GM23338 (cell line): ENCODE results near the gene AHNAK. TPM values are rescaled to one million over a fixed set of nuclear protein-coding genes. Genes with fewer than 3 reads are reported as not detected.

Experiments used
- ATAC-seq: fragments of 200-7000 bp; cut with Tn5 transposase; 3 replicates; pipeline ENCODE4 v1.9.1; 2020
- DNase-seq: peaks from one replicate; pipeline ENCODE4 v3.0.0-alpha.2; 2015; ENCODE audit warnings: low spot score
- H2AFZ ChIP-seq: fragments of 200-600 bp; sonication (generic); 2 replicates; pipeline ENCODE4 v1.8.0; 2016; ENCODE audit warnings: antibody characterized with exemption, mild to moderate bottlenecking, moderate library complexity
- H3F3A ChIP-seq: fragments of 200-600 bp; sonication (generic); replicated peaks from 2 replicates; pipeline ENCODE4 v1.8.0; 2017; ENCODE audit warnings: antibody characterized with exemption, mixed run types, low read depth
- H3K27ac ChIP-seq: fragments of 200-600 bp; sonication (generic); 2 replicates; pipeline ENCODE4 v1.6.1; 2016; ENCODE audit warnings: low read depth
- H3K27me3 ChIP-seq: fragments of 200-600 bp; sonication (generic); 2 replicates; pipeline ENCODE4 v1.8.0; 2016; ENCODE audit warnings: mild to moderate bottlenecking, mixed run types, moderate library complexity; ENCODE audit not compliant: insufficient read depth
- H3K36me3 ChIP-seq: fragments of 200-600 bp; sonication (generic); 2 replicates; pipeline ENCODE4 v1.8.0; 2016; ENCODE audit warnings: mild to moderate bottlenecking; ENCODE audit not compliant: insufficient read depth
- H3K4me1 ChIP-seq: fragments of 200-600 bp; sonication (generic); 2 replicates; pipeline ENCODE4 v1.8.0; 2016; ENCODE audit warnings: mild to moderate bottlenecking, moderate library complexity; ENCODE audit not compliant: insufficient read depth
- H3K4me2 ChIP-seq: fragments of 200-600 bp; sonication (generic); 2 replicates; pipeline ENCODE4 v1.7.1; 2017; ENCODE audit warnings: mixed run types
- H3K4me3 ChIP-seq: fragments of 200-600 bp; sonication (generic); 2 replicates; pipeline ENCODE4 v1.6.1; 2016; ENCODE audit warnings: mixed run types
- H3K79me2 ChIP-seq: fragments of 200-600 bp; sonication (generic); replicated peaks from 2 replicates; pipeline ENCODE4 v1.8.0; 2017; ENCODE audit warnings: mild to moderate bottlenecking; ENCODE audit not compliant: insufficient read depth
- H3K9me2 ChIP-seq: fragments of 200-600 bp; sonication (generic); 2 replicates; pipeline ENCODE4 v1.8.0; 2017; ENCODE audit not compliant: insufficient read depth
- H4K20me1 ChIP-seq: fragments of 200-600 bp; sonication (generic); replicated peaks from 2 replicates; pipeline ENCODE4 v1.8.0; 2017; ENCODE audit warnings: mild to moderate bottlenecking; ENCODE audit not compliant: insufficient read depth
- H3K27ac Mint-ChIP-seq: 2 replicates; pipeline ENCODE4 v1.8.0; 2020; ENCODE audit warnings: inconsistent platforms, mild to moderate bottlenecking, moderate library complexity, mixed read lengths
- H3K27me3 Mint-ChIP-seq: 3 replicates; pipeline ENCODE4 v1.8.0; 2022; ENCODE audit warnings: low read depth, mild to moderate bottlenecking, moderate library complexity, mixed read lengths, inconsistent platforms; ENCODE audit not compliant: insufficient read depth, poor library complexity
- H3K36me3 Mint-ChIP-seq: 3 replicates; pipeline ENCODE4 v1.8.0; 2021; ENCODE audit warnings: low read depth, mild to moderate bottlenecking, inconsistent platforms, moderate library complexity, mixed read lengths
- H3K4me1 Mint-ChIP-seq: 3 replicates; pipeline ENCODE4 v1.8.0; 2020; ENCODE audit warnings: mild to moderate bottlenecking, inconsistent platforms, mixed read lengths
- H3K4me3 Mint-ChIP-seq: 3 replicates; pipeline ENCODE4 v1.8.0; 2021; ENCODE audit warnings: moderate library complexity, mild to moderate bottlenecking, inconsistent platforms, mixed read lengths
- H3K9me3 Mint-ChIP-seq: 3 replicates; pipeline ENCODE4 v1.8.0; 2020; ENCODE audit warnings: moderate library complexity, mild to moderate bottlenecking, inconsistent platforms, mixed read lengths
- CREB1 ChIP-seq: fragments of 250-450 bp; sonication (Bioruptor Pico); IDR thresholded peaks from 2 replicates; pipeline ENCODE4 v1.5.0; 2020; ENCODE audit warnings: low read depth, mild to moderate bottlenecking, moderate library complexity
- ETS1 ChIP-seq: IDR thresholded peaks from 2 replicates; pipeline ENCODE4 v1.6.1; 2016; ENCODE audit warnings: antibody characterized with exemption
- JUNB ChIP-seq: IDR thresholded peaks from one replicate; pipeline ENCODE4 v1.6.1; 2016; ENCODE audit warnings: antibody characterized with exemption; ENCODE audit not compliant: unreplicated experiment
- NANOG ChIP-seq: IDR thresholded peaks from 2 replicates; pipeline ENCODE4 v1.6.1; 2016; ENCODE audit warnings: antibody characterized with exemption, borderline replicate concordance
- POLR2AphosphoS5 ChIP-seq: IDR thresholded peaks from 2 replicates; pipeline ENCODE4 v1.6.1; 2016; ENCODE audit warnings: antibody characterized with exemption, low read depth
- STAT1 ChIP-seq: IDR thresholded peaks from one replicate; pipeline ENCODE4 v1.6.1; 2016; ENCODE audit warnings: antibody characterized with exemption; ENCODE audit not compliant: unreplicated experiment
- ZNF114 ChIP-seq: fragments of 250-450 bp; sonication (Bioruptor Pico); IDR thresholded peaks from 2 replicates; pipeline ENCODE4 v1.5.0; 2020; ENCODE audit warnings: mild to moderate bottlenecking, moderate library complexity
- ZNF331 ChIP-seq: fragments of 250-450 bp; sonication (Bioruptor Pico); IDR thresholded peaks from 2 replicates; pipeline ENCODE4 v1.5.0; 2020; ENCODE audit warnings: low read depth, mild to moderate bottlenecking, moderate library complexity
- polyA plus RNA-seq: library from polyadenylated mRNA; unstranded; fragments of >200 nt; fragmentation: Nextera tagmentation; extraction: Ambion mirVana; gene quantifications from 2 replicates; pipeline ENCODE4 v1.2.1, GENCODE V29; 2016
- total RNA-seq: library from RNA; depleted of rRNA; stranded (reverse); fragments of >200 nt; shearing (Covaris generic); gene quantifications from 2 replicates; pipeline ENCODE4 v1.2.3, GENCODE V29; 2014
- TF ChIP-seq, protein P1 (sequence below): IDR thresholded peaks from one replicate; pipeline ENCODE4 v1.6.1; 2018; ENCODE audit warnings: antibody characterized with exemption; ENCODE audit not compliant: unreplicated experiment

AHNAK gene
- total and polyA plus RNA-seq, 2 experiments from 2014 or later: 0.91 to 2.1 TPM

GRCh38 chr11:62487136-62487535 is 59.5 kb downstream of the AHNAK start (continued):
- TF ChIP-seq, protein P1, sequence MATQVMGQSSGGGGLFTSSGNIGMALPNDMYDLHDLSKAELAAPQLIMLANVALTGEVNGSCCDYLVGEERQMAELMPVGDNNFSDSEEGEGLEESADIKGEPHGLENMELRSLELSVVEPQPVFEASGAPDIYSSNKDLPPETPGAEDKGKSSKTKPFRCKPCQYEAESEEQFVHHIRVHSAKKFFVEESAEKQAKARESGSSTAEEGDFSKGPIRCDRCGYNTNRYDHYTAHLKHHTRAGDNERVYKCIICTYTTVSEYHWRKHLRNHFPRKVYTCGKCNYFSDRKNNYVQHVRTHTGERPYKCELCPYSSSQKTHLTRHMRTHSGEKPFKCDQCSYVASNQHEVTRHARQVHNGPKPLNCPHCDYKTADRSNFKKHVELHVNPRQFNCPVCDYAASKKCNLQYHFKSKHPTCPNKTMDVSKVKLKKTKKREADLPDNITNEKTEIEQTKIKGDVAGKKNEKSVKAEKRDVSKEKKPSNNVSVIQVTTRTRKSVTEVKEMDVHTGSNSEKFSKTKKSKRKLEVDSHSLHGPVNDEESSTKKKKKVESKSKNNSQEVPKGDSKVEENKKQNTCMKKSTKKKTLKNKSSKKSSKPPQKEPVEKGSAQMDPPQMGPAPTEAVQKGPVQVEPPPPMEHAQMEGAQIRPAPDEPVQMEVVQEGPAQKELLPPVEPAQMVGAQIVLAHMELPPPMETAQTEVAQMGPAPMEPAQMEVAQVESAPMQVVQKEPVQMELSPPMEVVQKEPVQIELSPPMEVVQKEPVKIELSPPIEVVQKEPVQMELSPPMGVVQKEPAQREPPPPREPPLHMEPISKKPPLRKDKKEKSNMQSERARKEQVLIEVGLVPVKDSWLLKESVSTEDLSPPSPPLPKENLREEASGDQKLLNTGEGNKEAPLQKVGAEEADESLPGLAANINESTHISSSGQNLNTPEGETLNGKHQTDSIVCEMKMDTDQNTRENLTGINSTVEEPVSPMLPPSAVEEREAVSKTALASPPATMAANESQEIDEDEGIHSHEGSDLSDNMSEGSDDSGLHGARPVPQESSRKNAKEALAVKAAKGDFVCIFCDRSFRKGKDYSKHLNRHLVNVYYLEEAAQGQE: no peak
- TF ChIP-seq JUNB (no peak), NANOG (no peak), ZNF114 (CRISPR knock-in tag) (no peak), ZNF331 (no peak), ETS1 (no peak), STAT1 (no peak), POLR2AphosphoS5 (no peak)

DNA sequence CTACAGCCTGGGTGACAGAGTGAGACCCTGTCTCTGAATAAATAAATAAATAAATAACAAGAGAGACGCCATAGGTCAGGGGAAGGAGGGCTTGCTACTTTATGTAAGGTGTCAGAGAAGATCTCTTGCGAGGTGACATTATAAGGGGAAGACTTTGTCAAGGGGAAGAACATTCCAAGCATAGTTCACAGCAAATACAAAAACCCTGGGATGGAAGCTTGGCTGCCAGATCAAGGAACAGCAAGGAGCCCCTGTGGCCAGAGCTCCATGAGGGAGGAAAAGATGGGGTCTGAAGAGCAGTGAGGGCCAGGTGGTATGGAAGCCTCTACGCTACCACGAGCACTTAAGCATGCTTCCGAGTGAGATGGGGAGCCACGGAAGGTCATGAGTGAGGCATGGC is 62.3 kb downstream of the AHNAK start:
- Histone ChIP-seq H3K4me2 (no peak overlapping the region), H3K4me3 (no peak overlapping the region), H3K27me3 (no peaks in the 10 kb centered on the region), H3K36me3 (no peaks in the 10 kb centered on the region), H2AFZ (no peak overlapping the region; the same call in 1 of the 2 replicates), H3K79me2 (no peaks in the 10 kb centered on the region), H3K27ac (no peak overlapping the region), H4K20me1 (no peaks in the 10 kb centered on the region), H3K4me1 (no peaks in the 10 kb centered on the region), H3K9me2 (no peaks in the 10 kb centered on the region), H3F3A (no peaks in the 10 kb centered on the region)
- DNase-seq: peak; percentile 50
- H3K9me3 Mint-ChIP-seq: no peaks in the 10 kb centered on the region; the same call in 2 of the 3 replicates
- H3K27ac Mint-ChIP-seq: no peak overlapping the region
- no peak for ATAC-seq
- peaks cover 4% of the 10 kb centered on the region; the same call in 2 of the 3 replicates for H3K4me1 Mint-ChIP-seq
- TF ChIP-seq CREB1 (CRISPR knock-in tag) (no peak), JUNB (no peak), STAT1 (no peak)
- TF ChIP-seq, protein P1: no peak
- no peak overlapping the region for H3K4me3 Mint-ChIP-seq
- no peaks in the 10 kb centered on the region; the same call in 2 of the 3 replicates for H3K36me3 Mint-ChIP-seq
- H3K27me3 Mint-ChIP-seq: peaks cover 8% of the 10 kb centered on the region
